Brain microvascular endothelial cell (primary cell): ENCODE measurements around the gene FUOM.
"Not testable (repeated sequence)": the region's sequence is repeated elsewhere in the genome, so short reads cannot be mapped to it uniquely, and the experiment has no call there.

Experiments
- DNase-seq: peaks from one replicate; pipeline ENCODE4 v3.0.0-alpha.2; 2020
- H3K27ac ChIP-seq: fragments of 250-450 bp; sonication (Bioruptor Pico); 2 replicates; pipeline ENCODE4 v1.5.1; 2020; ENCODE audit warnings: mild to moderate bottlenecking, moderate library complexity
- H3K27me3 ChIP-seq: fragments of 250-450 bp; sonication (Bioruptor Pico); replicated peaks from 2 replicates; pipeline ENCODE4 v1.5.1; 2020; ENCODE audit warnings: mild to moderate bottlenecking
- H3K36me3 ChIP-seq: fragments of 250-450 bp; sonication (Bioruptor Pico); replicated peaks from 2 replicates; pipeline ENCODE4 v1.5.1; 2020; ENCODE audit warnings: mild to moderate bottlenecking
- H3K4me3 ChIP-seq: 2 replicates; pipeline ENCODE4 v1.5.1; 2011; ENCODE audit warnings: low read depth, mild to moderate bottlenecking, control low read depth, low read length, moderate library complexity
- CTCF ChIP-seq: IDR thresholded peaks from 2 replicates; pipeline ENCODE4 v1.5.1; 2011; ENCODE audit warnings: low read depth, mild to moderate bottlenecking, moderate library complexity, low read length, control low read depth, inconsistent platforms; ENCODE audit errors: missing control alignments
- in situ Hi-C: cut with HindIII; loops from 2 replicates; pipeline ENCODE4 v1.10.0; 2017; ENCODE audit warnings: low sequenced_read_pairs, low pct_ligation_motif_present

Gene FUOM

GRCh38 chr10:133391249-133391635, 33.4 kb upstream of the FUOM start:
- DNase-seq: no peak
- no peak for TF ChIP-seq CTCF
- Histone ChIP-seq H3K36me3 (peaks cover 3% of the 10 kb centered on the region), H3K4me3 (no peak overlapping the region), H3K27ac (no peak overlapping the region), H3K27me3 (no peaks in the 10 kb centered on the region)
- in situ Hi-C loops: no loop called here

GRCh38 chr10:133390597-133391248, 32.9 kb upstream of the FUOM start:
- Histone ChIP-seq H3K27me3 (no peaks in the 10 kb centered on the region), H3K27ac (no peak overlapping the region), H3K4me3 (no peak overlapping the region), H3K36me3 (no peaks in the 10 kb centered on the region)
- in situ Hi-C loops: no loop called here
- DNase-seq: no peak
- no peak for TF ChIP-seq CTCF

GRCh38 chr10:133388973-133389818, 31.4 kb upstream of the FUOM start:
- in situ Hi-C loops: no loop called here
- Histone ChIP-seq H3K36me3 (no peaks in the 10 kb centered on the region), H3K27ac (no peak overlapping the region), H3K4me3 (no peak overlapping the region), H3K27me3 (no peaks in the 10 kb centered on the region)
- no peak for TF ChIP-seq CTCF
- DNase-seq: no peak

- Histone ChIP-seq H3K27me3 (no peaks in the 10 kb centered on the region), H3K36me3 (no peaks in the 10 kb centered on the region), H3K27ac (no peak overlapping the region), H3K4me3 (no peak overlapping the region)
- in situ Hi-C loops: no loop called here
- TF ChIP-seq CTCF: no peak
- DNase-seq: no peak
Observed at GRCh38 chr10:133388236-133388972, 30.6 kb upstream of the FUOM start.

- H3K4me3 ChIP-seq, DNase-seq, H3K36me3 ChIP-seq, H3K27ac ChIP-seq, H3K27me3 ChIP-seq, in situ Hi-C loops: not testable (repeated sequence)
Observed at GRCh38 chr10:133386951-133387350, 29.1 kb upstream of the FUOM start.

- no peak for DNase-seq
- Histone ChIP-seq H3K36me3 (no peaks in the 10 kb centered on the region), H3K27me3 (no peaks in the 10 kb centered on the region), H3K4me3 (no peak overlapping the region), H3K27ac (no peak overlapping the region)
- no peak for TF ChIP-seq CTCF
- in situ Hi-C loops: no loop called here
Observed at GRCh38 chr10:133385214-133385613, 27.4 kb upstream of the FUOM start.
